Measurements from ENCODE around the gene ROR1. TPM values are rescaled to one million over a fixed set of nuclear protein-coding genes. Genes with fewer than 3 reads are reported as not detected.

ROR1 gene
- total and polyA plus RNA-seq, 2 of the 4 experiments (the other 2 are of a cell fraction) = 4.4 to 10.0 TPM

GRCh38 chr1:63731117-63732043 lies 42.4 kb upstream of the ROR1 start (continued):
- peak; percentile 54 for TF ChIP-seq NFE2L2 (IDR thresholded peaks at IDR 0.05; ENCODE audit: low read depth, low read length)
- TF ChIP-seq FOS (IDR thresholded peaks at IDR 0.05; ENCODE audit: low read depth, low read length) = peak; percentile 86
- TF ChIP-seq RAD21 (IDR thresholded peaks at IDR 0.05; ENCODE audit: low read length) = peak; percentile 8; the same call in 1 of the 2 replicates
- no peak for TF ChIP-seq RFX5 (IDR thresholded peaks at IDR 0.05; ENCODE audit: low read depth, low read length)

GRCh38 chr1:63732666-63733065 lies 41.2 kb upstream of the ROR1 start:
- POLR2A ChIA-PET (ENCODE audit: unreplicated experiment) = no interaction called here
- Histone ChIP-seq H2BK15ac (ENCODE audit: low read depth, low read length) (no peak overlapping the region; the same call in 2 of the 3 replicates), H3K23ac (ENCODE audit: low read depth, low read length) (no peak overlapping the region), H3K14ac (replicated peaks; ENCODE audit: low read depth, low read length) (no peak overlapping the region; the same call in 1 of the 2 replicates), H4K20me1 (ENCODE audit: insufficient read depth, low read length) (no peaks in the 10 kb centered on the region; the same call in 1 of the 2 replicates), H3K36me3 (ENCODE audit: control insufficient read depth, insufficient read depth, low read length) (no peaks in the 10 kb centered on the region), H3K4me2 (ENCODE audit: low read depth, low read length) (no peak overlapping the region), H2BK20ac (ENCODE audit: low read depth, low read length) (peak overlapping the region; percentile 10; the same call in 1 of the 2 replicates), H3K9me3 (ENCODE audit: control insufficient read depth, insufficient read depth, low read length) (peaks cover 2% of the 10 kb centered on the region; the same call in 1 of the 2 replicates), H3K56ac (ENCODE audit: extremely low read depth, insufficient read depth, low read length) (no peak overlapping the region), H2AK9ac (replicated peaks; ENCODE audit: low read depth, low read length, poor library complexity) (peak overlapping the region; percentile 47), H3K27me3 (ENCODE audit: control insufficient read depth, insufficient read depth, low read length) (no peaks in the 10 kb centered on the region; the same call in 1 of the 2 replicates), H2BK5ac (ENCODE audit: low read depth, low read length, poor library complexity, severe bottlenecking) (no peak overlapping the region), H4K91ac (ENCODE audit: insufficient read depth, low read depth, low read length) (no peak overlapping the region), H2AK5ac (ENCODE audit: low read depth, low read length) (0 out of 2 replicates have a peak overlapping the region, but pooled peaks have one; percentile 10), H3K18ac (ENCODE audit: low read depth, low read length) (no peak overlapping the region), H4K5ac (ENCODE audit: low read depth, low read length) (no peak overlapping the region), H3K4me1 (ENCODE audit: control insufficient read depth, insufficient read depth, low read length) (peaks cover 2% of the 10 kb centered on the region; the same call in 1 of the 2 replicates), H3K4me3 (ENCODE audit: insufficient read depth, low read depth, low read length) (no peak overlapping the region), H4K8ac (ENCODE audit: low read depth in 2 of 2, low read length in 2 of 2) (no peak overlapping the region), H3K9me1 (ENCODE audit: insufficient read depth, low read length) (no peaks in the 10 kb centered on the region), H3K79me1 (ENCODE audit: low read depth in 1 of 2, low read length in 2 of 2) (no peaks in the 10 kb centered on the region), H3K27ac (ENCODE audit: insufficient read depth, low read length) (no peak overlapping the region), H3K4ac (ENCODE audit: low read depth, low read length) (peak overlapping the region; percentile 68), H2AFZ (replicated peaks; ENCODE audit: low read length, poor library complexity) (no peak overlapping the region), H3K9ac (ENCODE audit: low read depth, low read length) (no peak overlapping the region), H2BK120ac (ENCODE audit: low read depth, low read length) (no peak overlapping the region)
- intact Hi-C loops (cut with micrococcal nuclease) (no loop called here), dilution Hi-C loops (cut with HindIII; ENCODE audit: low sequenced_read_pairs, unreplicated experiment) (no loop called here), in situ Hi-C loops (cut with MboI; ENCODE audit: low sequenced_read_pairs) (no loop called here)
- no TSS peak for BruUV-seq (replicated peaks)
- ATAC-seq (ENCODE audit: low read depth) (no peak), DNase-seq (peak; percentile 44)
- CTCF ChIA-PET = no interaction called here
- WGBS, 2 experiments (ENCODE audit: extremely low coverage in 2 of 2, insufficient read length in 1 of 2) = no CpG with 5 or more reads among the region's 1 CpG
- no peak for TF ChIP-seq POLR2A (IDR thresholded peaks at IDR 0.05; ENCODE audit: low read depth, low read length)
- TF ChIP-seq MAZ (IDR thresholded peaks at IDR 0.05; ENCODE audit: borderline replicate concordance, low read depth, low read length) = no peak
- no peak for TF ChIP-seq FOS (IDR thresholded peaks at IDR 0.05; ENCODE audit: low read depth, low read length)
- no peak for TF ChIP-seq RFX5 (IDR thresholded peaks at IDR 0.05; ENCODE audit: low read depth, low read length)
- TF ChIP-seq MXI1 (IDR thresholded peaks at IDR 0.05; ENCODE audit: borderline replicate concordance, low read depth, low read length) = no peak
- TF ChIP-seq RAD21 (IDR thresholded peaks at IDR 0.05; ENCODE audit: low read length) = no peak
- no peak for TF ChIP-seq MAFK (IDR thresholded peaks at IDR 0.05; ENCODE audit: low read depth, low read length)
- TF ChIP-seq CHD1 (IDR thresholded peaks at IDR 0.05; ENCODE audit: low read depth, low read length) = no peak
- no peak for TF ChIP-seq USF2 (IDR thresholded peaks at IDR 0.05; ENCODE audit: low read depth, low read length)
- TF ChIP-seq CTCF (conservative IDR thresholded peaks at IDR 0.05; ENCODE audit: low read depth, low read length) = no peak
- no peak for TF ChIP-seq BHLHE40 (IDR thresholded peaks at IDR 0.05; ENCODE audit: low read depth, low read length)
- TF ChIP-seq NFE2L2 (IDR thresholded peaks at IDR 0.05; ENCODE audit: low read depth, low read length) = no peak
- no peak for TF ChIP-seq CEBPB (IDR thresholded peaks at IDR 0.05; ENCODE audit: low read depth, low read length)
